ENCODE results near the gene CHD5.
"Not testable (repeated sequence)": the region's sequence is repeated elsewhere in the genome, so short reads cannot be mapped to it uniquely, and the experiment has no call there.

Gene CHD5

DNA sequence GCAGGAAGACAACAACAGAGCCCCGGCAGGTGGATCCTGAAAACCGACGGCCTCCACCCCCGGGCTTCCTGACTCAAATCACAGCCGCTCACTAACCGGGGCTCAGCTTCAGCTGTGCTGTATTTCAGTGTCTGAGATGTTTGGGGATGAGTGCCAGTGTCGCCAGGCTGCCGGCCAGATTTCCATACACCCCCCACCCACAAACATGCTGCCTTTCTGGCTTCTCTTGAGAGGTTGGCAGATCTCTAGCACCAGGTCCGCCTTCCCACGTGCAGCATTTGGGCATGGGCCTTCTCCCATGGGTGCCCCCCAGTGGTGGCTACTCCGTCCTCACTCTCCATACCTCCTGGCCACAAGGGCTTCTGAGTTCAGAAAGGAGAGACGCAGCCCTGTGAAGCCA is 99.7 kb downstream of the CHD5 start:
- DNase-seq = no peak

DNA sequence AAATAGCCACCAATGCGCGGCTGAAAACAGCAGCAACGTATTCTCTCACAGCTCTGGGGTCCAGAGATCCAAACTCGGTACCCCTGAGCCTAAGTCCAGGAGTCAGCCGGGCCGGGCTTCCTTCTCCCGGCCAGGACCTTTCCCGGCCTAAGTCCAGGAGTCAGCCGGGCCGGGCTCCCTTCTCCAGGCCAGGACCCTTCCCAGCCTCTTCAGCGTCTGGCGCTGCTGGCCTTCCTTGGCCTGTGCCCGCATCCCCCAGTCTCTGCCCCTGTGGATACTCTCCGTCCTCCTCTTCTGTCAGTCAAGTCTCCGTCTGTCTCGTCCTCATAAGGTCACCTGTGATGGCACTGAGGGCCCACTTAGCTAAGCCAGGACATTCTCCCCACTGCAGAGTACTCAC is 102.2 kb downstream of the CHD5 start:
- DNase-seq = no peak

DNA sequence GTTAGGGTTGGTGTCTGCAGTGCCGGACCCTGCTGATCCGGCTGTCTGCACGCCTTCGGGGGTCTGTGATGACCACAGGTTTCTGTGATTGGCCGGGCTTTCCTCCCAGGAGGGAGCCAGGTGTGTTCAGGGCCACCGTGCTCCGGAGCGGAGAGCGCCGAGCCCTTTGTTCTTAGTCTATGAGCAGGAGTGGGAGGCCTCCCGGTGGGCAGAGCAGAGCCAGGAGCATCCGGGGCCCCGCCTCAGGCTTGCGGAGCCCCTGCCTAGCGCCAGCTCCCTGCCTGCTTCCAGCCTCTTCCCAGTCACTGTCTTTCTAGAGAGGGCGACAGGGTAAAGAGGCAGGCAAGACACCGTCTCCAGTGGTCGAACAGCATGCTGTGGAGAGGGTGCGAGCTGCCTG is 102.6 kb downstream of the CHD5 start:
- no peak for DNase-seq

DNA sequence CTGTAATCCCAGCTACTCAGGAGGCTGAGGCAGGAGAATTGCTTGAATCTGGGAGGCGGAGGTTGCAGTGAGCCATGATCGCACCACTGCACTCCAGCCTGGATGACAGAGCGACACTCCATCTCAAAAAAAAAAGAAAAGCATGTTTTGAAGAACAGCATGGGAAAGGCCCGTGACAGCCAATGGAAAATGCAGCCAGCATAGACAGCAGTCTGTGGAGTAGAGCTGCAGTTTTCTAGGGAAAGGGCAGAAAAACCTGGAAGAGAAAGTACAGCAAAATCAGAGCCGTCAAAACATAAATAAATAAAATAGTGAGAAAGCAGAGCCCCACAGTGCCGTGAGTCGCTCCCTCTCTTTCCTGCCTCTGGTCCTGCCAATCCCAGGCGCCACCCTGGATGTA is 103.1 kb downstream of the CHD5 start:
- not testable (repeated sequence) for DNase-seq

DNA sequence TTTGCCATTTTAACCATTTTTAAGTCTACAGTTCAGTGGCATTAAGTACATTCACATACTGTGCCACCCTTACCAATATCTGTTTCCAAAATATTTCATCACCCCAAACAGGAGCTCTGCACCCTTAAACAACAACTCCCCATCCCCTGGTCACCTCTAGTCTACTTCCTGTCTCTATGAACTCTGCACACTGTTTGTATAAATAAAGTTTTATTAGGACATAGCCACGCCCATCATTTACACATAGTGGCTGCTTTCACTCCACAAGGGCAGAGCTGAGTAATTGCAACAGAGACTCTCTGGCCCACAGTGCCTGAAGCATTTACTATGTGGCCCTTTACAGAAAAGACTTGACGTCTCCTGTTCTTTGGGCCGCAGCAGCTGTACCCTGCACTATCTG is 104.4 kb downstream of the CHD5 start:
- no peak for DNase-seq

DNA sequence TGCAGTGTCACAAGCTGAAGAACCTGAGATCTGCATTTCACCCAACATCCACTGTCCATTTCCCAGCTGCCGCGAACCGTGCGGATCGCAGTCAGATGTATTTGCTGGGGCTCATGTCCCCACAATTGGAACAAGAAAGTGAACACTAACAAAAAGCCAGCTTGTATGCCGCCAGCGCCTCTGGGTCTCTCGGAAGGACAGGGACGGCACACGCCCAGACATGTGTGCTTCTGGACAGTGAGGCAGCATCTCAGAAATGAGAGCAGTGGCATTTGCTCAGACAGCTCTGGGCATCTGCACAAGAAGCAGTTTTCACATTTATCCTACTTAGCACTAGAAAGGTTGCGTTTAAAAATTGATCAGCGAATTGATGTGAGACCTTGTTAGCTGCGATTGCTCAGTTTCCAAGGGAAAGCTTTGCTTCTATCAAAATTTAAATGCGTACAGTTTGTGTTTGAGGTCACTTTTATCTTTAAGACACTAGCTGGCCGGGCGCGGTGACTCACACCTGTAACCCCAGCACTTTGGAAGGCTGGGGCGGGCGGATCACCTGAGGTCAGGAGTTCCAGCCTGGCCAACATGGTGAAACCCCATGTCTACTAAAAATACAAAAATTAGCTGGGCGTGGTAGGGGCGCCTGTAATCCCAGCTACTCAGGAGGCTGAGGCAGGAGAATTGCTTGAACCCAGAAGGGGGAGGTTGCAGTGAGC is 105.8 kb downstream of the CHD5 start:
- no peak for DNase-seq

DNA sequence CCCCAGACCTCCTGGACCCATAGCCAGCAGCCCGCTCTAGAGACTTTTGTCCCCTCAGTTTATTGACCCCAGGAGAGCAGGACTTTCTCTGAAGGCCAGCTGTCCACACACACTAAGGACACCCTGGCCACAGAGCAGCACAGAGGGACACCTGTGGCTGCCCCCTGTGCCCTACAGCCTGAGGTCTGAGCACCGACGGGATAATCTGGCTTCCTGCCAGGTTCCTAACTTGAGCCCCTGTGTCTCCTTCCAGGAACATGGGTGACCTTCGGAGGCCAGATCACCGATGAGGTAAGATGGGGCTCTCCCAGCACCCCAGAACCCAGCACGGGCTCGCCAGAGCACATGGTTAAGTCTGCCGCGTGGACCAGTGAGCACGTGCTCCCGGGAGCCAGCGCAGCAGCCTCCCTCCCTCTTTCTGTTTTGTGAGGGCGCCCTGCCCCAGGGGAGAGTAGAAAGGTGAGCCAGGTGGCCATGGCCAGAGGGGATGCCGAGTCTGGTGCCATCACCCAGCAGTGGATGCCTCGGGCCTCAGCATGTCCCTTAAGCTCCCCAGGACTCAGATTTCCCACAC is 106.6 kb downstream of the CHD5 start:
- no peak for DNase-seq

DNA sequence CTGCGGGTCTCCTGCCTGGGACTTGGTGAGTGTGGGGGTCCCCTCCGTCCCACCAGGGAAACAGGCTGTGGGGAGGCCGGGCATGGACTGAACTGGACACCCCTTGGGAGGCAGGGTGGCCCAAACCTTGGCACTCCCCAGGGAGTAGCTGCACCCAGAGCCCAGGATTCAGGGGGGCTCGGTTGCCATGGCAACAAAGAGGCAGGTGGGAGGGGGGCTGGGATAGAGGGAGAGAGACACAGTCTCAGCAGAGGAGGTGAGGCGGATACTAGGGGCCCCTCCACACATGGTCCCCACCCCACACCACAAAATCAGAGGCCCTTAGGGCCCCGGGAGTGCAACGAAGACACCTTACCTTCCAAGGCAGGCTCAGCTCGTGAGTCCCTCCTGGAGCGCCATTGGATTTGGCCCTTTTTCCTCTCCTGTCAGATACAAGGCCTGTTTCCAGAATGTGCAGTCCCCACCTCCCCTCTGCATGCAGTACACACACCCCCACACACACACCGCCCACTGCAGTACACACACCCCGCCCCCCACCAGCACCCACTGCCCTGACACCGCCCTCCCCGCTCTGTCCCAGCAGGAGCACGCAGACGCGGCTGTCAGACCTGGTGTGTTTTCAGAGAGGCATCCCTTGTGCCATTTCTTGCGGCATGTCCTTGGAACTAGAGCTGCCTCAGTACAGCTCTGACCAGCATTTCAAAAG is 107.2 kb downstream of the CHD5 start:
- no peak for DNase-seq

DNA sequence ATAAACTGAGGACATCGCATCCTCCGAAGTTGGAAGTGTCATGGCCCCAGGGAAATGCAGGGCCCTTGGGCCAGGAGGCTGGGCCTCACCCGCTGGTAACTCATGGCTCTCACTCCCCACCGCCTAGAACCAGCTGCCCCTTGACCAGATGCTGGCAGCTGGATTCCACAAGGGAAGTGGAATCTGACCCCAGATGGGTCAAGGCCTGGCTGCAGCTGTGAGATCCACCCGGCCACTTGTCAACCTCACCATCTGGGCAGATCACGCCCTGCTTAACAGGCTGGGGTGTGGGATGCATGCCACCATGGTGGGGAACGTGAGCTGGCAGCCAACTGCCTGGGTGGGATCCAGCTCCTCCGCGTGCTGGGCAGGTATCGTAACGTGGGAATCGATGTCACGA is 108.9 kb downstream of the CHD5 start:
- DNase-seq = no peak

DNA sequence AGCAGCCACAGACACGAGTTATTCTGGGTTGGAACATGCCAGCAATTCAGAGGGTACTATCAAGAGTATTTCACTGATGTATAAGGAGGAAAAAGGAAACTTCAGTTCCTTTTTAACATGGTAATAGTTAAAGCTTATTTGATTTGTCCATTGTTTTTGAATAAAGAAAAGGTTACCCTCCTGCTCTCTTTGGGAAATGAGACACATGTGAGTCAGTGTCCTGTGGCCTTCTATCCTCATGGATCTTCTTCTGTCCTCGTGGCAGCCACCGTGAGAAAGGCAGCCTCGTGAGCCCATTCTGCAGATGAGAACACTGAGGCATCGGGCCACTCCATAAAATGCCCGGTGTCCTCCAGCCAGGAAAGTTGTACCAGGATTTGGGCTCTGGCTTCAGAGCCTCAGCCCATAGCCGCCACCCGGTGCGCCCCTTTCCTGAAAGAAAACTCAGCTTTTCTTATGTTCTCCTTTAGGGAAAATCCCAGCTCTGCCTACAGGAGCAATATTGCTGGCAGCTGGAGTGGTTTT is 109.6 kb downstream of the CHD5 start:
- DNase-seq = no peak

DNA sequence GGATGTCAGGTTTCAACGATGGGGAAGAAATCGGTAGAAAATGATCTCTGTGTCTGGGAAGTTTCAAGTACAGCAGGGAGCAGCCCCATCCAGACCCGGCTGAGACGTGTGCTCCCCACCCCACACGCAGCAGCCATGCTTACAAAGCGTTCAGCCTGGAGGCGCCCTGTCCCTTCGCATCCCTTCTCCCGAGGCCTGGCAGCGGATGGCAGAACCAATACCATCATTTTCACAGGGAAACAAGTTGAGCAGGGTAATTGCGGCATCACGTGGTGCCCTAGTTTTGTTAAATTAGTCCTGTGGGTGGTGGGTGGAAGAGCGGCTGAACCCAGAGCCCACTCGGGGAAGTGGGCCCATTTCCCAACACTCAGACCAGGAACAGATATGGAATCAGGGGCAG is 110.5 kb downstream of the CHD5 start:
- DNase-seq = no peak

DNA sequence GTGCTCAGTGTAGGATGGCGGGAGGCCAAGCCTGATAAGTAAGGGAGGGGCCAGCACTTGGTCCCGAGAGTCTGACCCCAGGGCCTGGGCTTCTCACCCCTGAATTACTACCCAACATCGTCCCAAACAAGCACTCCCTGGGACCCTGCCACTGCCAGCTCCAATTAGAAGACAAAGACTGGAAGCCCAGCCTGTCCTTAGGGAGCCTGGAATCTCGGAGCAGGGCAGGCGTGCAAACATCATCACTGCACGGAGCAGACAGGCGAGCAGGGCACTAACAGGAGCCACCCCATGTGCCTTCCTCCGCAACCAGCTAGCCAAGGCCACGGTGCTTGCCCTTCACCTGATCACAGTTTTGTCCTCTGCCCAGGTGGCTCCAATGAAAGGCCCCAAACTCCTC is 111.2 kb downstream of the CHD5 start:
- DNase-seq = no peak

DNA sequence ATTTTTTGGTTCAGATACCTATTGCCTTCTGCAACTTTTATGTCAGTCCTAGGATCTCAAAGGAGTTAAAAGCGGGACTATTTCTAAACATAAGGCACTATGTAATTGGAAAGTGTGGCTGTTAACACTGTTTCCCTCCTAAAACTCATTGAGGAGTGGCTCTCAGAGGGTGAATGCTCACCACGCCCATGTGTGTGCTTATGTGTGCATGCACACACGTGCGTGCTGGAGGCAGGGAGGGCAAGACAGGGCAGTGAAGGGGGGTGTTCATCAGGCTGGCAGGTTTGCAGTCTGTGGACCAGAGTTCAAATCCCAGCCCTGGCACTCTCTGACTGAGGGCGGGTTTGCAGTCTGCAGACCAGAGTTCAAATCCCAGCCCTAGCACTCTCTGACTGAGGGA is 112.0 kb downstream of the CHD5 start:
- DNase-seq = no peak

DNA sequence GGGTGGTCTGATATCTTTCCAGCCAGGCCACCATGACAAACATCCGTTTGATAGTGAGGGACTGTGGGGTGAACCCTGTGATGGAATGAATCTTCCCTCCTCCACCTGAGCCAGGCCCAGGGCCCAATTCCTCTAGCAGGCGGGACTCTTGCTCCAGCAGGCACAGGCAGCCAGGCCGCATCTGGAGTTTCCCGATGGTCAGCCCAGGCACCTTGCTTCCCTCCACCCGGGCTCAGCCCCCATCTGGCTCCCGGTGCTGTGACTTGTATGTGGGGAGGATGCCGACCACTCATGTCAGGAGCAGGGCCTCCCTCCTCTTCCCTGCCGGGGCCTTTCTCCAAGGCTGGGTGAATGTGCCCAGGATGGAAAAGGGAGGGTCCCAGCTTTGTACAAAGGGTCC is 113.4 kb downstream of the CHD5 start:
- no peak for DNase-seq

DNA sequence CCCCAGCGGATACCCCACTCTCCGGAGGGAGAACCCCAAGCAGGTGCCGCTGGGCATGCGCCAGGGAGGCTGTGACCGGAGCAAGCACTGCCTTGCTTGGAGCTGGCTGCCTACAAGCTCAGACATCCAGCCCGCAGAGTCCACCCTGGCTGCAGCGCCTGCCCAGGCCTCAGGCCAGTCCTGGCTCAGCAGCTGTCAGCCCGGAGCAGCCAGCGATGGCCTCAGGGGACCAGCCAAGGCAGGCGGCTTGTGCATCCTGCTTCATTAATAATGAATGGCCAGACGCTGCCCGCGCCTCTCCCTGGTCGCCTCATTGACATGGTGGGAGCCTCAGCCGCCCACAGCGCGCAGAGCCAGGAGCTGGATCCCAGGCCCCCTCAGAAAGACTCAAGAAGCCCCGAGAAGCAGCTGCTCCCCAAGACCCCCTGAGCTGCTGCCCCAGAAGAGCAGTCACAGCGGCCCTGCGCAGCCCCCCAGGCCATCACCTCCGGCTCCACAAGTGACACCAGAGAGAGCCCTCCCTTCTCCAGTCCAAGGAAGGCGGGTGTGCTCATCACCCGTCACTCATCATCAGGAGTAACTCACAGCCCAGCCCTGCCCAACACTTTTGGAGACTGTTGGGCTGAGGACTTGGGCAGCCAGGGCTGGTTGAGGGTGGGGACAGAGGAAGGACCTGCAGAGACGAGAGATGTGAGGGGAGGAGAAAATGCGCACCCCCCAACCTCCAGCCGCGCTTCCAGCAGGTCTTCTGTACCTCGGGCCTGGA is 114.8 kb downstream of the CHD5 start:
- DNase-seq = no peak

DNA sequence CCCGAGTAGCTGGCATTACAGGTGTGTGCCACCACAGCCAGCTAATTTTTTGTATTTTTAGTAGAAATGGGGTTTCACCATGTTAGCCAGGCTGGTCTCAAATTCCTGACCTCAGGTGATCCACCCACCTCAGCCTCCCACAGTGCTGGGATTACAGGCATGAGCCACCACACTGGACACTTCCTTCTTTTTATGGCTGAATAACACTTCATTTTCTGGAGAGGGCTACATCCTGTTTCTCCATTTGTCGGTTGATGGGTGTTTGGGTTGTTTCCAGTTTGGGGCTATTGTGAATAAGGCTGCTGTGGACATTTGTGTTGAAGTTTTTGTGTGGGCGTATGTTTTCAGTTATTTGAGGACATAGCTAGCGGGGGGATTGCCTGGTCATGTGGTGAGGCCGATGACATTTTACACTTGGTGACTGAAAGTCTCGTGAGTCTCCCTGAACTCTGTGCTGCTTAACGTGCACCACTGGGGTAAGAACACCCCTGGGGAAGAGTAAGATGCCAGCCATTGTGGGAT is 116.5 kb downstream of the CHD5 start:
- DNase-seq = not testable (repeated sequence)

DNA sequence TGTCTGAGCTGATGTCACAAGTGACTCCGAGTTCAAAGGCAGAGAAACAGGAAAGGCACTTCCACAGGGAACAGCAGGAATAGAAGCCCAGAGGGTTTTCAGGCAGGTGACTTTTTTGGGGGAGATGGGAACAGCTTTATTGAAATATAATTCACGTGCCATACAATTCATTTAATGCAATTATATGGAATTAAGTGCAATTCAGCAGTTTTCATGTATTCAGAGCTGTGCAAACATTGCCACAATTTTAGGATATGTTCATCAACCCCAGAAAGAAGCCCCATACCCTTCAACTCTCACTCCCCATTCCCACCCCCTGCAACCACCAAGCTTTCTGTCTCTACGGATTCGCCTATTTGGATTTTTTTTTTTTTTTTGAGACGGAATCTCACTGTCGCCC is 117.5 kb downstream of the CHD5 start:
- DNase-seq = no peak

DNA sequence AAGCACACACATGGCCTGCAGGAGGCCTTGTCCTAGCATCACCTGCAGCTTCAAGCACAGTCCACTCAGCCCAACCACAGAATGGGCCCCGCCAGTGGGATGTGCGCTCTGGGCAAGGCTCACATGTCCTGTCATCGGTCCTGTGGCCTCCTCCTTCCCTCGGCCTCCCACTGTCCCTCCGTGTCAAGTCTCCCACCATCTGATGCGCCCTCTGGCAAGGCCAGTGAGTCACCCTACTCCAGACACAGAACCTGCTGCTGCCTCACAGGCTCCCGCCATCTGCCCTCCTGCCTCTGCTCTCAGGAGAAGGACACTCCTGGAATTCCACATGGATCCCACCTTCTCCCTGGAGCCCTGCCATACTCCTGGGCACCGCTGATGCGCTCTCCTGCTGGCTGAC is 120.3 kb downstream of the CHD5 start:
- DNase-seq = no peak

DNA sequence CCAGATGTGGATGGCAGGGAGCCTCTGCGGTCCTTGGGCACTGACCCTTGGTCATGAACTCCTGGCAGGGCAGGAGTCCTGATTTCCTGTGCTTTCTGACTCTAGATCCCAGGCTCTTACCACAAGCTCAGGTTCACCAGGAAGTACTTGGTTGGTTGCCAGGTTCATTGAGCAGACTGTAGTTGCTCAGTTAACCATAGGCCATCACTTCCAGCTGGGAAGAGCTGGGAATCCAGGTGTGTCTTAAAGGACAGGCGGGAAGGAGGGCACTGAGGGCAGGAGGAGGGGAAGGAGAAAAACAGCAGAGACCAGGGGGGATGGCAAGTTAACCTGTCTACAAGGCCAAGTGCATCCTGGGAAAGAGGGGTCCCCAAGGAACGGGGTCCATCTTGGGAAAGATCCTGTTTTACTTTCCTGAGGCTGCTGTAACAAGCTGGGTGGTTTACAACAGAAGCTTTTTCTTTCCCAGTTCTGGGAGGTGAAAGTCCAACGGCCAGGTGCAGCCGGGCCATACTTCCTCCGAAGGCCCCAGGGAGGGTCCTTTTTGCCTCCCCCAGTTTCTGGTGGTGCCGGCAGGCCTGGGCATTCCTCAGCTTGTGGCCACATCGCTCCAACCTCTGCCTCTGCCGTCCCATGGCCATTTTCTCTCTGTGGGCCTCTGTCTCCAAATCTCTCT is 122.8 kb downstream of the CHD5 start:
- no peak for DNase-seq

DNA sequence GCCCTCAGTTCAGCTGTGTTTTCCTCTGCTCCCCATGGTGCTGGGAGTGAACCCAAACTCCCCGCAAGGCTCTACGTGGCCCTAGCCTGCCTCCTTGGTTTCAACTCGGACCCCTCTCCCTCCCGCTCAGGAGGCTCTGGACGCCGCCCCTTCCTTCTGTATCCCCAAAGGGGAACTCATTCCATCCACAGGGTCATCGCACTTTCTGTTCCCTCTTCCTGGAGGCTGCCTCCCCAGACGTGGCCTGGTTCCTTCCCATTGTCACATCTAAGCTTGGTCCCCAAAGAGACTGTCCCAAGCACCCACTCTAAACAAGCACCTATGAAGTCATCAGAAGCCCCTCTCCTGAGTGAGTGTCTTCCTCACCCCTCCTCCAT is 123.6 kb downstream of the CHD5 start:
- no peak for DNase-seq

DNA sequence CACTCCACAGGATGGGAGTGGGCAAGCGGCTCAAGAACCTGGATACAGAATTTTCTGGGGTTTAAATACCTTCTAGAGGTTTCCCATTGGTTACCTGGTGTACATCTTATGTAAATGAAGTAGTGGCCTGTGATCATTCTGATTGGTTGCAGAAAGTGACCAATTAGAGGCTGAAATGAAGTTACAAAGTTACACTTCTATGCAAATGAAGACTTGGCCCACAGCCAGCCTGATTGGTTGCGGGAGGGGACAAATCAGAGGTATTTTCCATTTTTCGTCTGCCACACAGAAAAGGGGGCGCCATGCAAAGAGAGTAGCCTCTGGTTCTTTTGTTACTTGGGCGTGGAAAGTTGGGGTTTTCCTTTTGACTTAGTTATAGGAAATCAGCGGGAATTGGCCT is 125.5 kb downstream of the CHD5 start:
- no peak for DNase-seq

DNA sequence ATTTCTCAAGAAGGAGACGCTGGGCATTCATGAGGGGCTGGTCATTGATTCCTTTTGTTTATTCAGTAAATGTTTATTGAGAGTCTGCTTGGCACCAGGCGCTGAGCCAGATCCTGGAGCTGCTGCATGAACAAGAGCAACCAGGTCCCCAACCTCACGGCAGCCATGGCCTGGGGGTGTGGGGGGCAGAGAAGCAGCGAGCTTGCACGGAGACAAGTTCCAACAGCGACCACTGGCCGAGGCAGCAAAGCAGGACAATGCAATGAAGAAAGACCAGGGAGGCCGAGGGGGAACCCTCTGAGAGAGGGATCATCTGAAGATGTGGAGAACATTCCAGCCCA is 126.9 kb downstream of the CHD5 start:
- no peak for DNase-seq
